ENCODE measurements around the gene RXFP2. TPM values are rescaled to one million over a fixed set of nuclear protein-coding genes. Genes with fewer than 3 reads are reported as not detected.

Gene RXFP2, protein sequence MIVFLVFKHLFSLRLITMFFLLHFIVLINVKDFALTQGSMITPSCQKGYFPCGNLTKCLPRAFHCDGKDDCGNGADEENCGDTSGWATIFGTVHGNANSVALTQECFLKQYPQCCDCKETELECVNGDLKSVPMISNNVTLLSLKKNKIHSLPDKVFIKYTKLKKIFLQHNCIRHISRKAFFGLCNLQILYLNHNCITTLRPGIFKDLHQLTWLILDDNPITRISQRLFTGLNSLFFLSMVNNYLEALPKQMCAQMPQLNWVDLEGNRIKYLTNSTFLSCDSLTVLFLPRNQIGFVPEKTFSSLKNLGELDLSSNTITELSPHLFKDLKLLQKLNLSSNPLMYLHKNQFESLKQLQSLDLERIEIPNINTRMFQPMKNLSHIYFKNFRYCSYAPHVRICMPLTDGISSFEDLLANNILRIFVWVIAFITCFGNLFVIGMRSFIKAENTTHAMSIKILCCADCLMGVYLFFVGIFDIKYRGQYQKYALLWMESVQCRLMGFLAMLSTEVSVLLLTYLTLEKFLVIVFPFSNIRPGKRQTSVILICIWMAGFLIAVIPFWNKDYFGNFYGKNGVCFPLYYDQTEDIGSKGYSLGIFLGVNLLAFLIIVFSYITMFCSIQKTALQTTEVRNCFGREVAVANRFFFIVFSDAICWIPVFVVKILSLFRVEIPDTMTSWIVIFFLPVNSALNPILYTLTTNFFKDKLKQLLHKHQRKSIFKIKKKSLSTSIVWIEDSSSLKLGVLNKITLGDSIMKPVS
- not detected for polyA plus RNA-seq

- Mint-ChIP-seq H3K4me1 (peaks cover 2 to 5% of the 10 kb centered on the region in 2 donors), H3K27ac (no peak within 1 kb of the TSS), H3K36me3 (no peaks in the 10 kb centered on the region), H3K9me3 (no peaks in the 10 kb centered on the region), H3K27me3 (ENCODE audit: low read depth in 3 of 3) (peaks cover 2 to 14% (median 4%) of the 10 kb centered on the region in 3 donors), H3K4me3 (no peak within 1 kb of the TSS)
- no peak for DNase-seq
Measured at GRCh38 chr13:31739226-31739625, at the start of gene RXFP2. RXFP2 (plus strand) TSS chr13:31739526; CDS start chr13:31739613, 87 bp downstream.

- Mint-ChIP-seq H3K36me3 (peaks cover 0 to 3% (median 0%) of the 10 kb centered on the region in 3 donors), H3K27me3 (ENCODE audit: low read depth in 3 of 3) (peaks cover 0 to 5% (median 2%) of the 10 kb centered on the region in 3 donors), H3K4me1 (no peaks in the 10 kb centered on the region), H3K4me3 (no peak overlapping the region), H3K9me3 (peaks cover 5 to 19% (median 10%) of the 10 kb centered on the region in 6 donors), H3K27ac (no peak overlapping the region)
- no peak for DNase-seq
Measured at GRCh38 chr13:31697290-31697689, 42.0 kb upstream of the RXFP2 start.

DNA sequence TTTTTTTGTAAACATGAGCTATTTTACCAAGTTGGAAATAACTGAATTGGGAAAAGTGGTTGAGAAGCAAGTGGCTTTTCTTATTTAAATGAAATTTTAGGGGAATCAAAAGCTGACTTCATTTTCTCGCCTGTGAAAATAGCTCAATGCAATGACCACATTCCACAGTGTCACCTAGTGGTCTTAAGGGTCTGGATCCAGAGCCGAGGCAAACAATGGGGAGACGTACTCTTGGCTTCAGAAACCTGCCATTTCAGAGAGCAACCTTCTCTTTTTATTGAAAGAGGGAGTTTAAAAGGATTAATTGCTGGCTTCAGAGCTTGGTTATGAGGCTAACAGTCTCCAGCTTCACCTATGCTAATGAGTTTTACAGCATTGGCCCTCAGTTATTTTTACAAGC lies 39.7 kb upstream of the RXFP2 start:
- Mint-ChIP-seq H3K27me3 (ENCODE audit: low read depth in 3 of 3) (peaks cover 2 to 7% (median 2%) of the 10 kb centered on the region in 3 donors), H3K27ac (no peak overlapping the region), H3K9me3 (peaks cover 0 to 8% (median 5%) of the 10 kb centered on the region in 6 donors), H3K36me3 (peaks cover 0 to 3% (median 0%) of the 10 kb centered on the region in 3 donors), H3K4me1 (no peaks in the 10 kb centered on the region), H3K4me3 (no peak overlapping the region)
- no peak for DNase-seq

DNA sequence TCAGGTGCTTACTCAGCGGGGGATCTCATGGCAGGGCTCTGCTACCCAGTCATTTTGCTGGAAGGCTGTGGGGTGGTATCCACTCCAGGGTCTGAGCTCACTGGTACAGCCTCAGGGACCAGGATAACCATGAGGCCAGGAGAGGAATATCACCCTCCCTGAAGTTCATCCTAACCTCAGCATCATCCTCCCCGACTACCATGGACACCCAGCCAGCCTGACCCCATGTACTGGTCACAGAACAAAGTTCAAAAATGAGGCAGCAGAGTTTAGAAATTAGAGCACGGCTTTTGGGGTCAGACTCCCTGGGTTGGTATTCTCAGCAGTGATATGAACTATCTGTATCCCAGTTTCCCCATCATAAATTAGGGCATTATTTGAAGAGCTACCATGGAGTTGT lies 35.5 kb upstream of the RXFP2 start:
- no peaks in the 10 kb centered on the region for H3K4me1 Mint-ChIP-seq
- H3K4me3 Mint-ChIP-seq: no peak overlapping the region
- peaks cover under 1 to 5% (median 4%) of the 10 kb centered on the region in 3 donors for H3K27me3 Mint-ChIP-seq (ENCODE audit: low read depth in 3 of 3)
- no peak for DNase-seq
- H3K27ac Mint-ChIP-seq: no peak overlapping the region
- H3K36me3 Mint-ChIP-seq: peaks cover 0 to 3% (median 0%) of the 10 kb centered on the region in 3 donors
- peaks cover 0 to 4% (median 0%) of the 10 kb centered on the region in 6 donors for H3K9me3 Mint-ChIP-seq

DNA sequence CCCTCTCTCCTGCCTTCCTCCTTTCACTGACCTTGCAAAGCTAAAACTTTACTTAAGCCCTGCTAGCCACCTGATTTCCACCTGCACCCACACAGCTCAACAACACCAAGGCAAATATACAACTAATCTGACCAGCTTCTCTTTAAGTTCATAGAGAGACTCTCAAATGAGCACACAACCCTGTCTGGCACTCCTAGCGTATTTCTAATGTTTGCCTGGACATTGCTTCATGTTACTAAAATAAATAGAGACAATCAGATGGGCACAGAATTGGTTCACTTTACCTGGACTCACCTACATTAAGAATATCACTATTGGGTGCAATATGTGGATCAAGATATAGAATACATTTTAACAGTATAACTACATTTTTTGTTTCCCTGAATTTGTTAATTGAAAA lies 33.2 kb upstream of the RXFP2 start:
- no peaks in the 10 kb centered on the region for H3K4me1 Mint-ChIP-seq

GRCh38 chr13:31717583-31717982 lies 21.7 kb upstream of the RXFP2 start:
- no peak overlapping the region for H3K27ac Mint-ChIP-seq
- H3K9me3 Mint-ChIP-seq: no peaks in the 10 kb centered on the region
- H3K36me3 Mint-ChIP-seq: no peaks in the 10 kb centered on the region
- H3K4me3 Mint-ChIP-seq: no peak overlapping the region
- DNase-seq: no peak
- no peaks in the 10 kb centered on the region for H3K4me1 Mint-ChIP-seq
- H3K27me3 Mint-ChIP-seq (ENCODE audit: low read depth in 3 of 3): peaks cover 4 to 24% (median 8%) of the 10 kb centered on the region in 3 donors

More for the DNA sequence above, 33.2 kb upstream of the RXFP2 start:
- no peak overlapping the region for H3K4me3 Mint-ChIP-seq
- peaks cover 0 to 2% (median 0%) of the 10 kb centered on the region in 6 donors for H3K9me3 Mint-ChIP-seq
- DNase-seq: no peak
- H3K27me3 Mint-ChIP-seq (ENCODE audit: low read depth in 3 of 3): peaks cover 4 to 6% (median 4%) of the 10 kb centered on the region in 3 donors
- H3K36me3 Mint-ChIP-seq: peaks cover 0 to under 1% (median 0%) of the 10 kb centered on the region in 3 donors
- H3K27ac Mint-ChIP-seq: peak overlapping the region in 1 of 6 donors; percentile 1

GRCh38 chr13:31719214-31719613 lies 20.1 kb upstream of the RXFP2 start:
- Mint-ChIP-seq H3K27ac (no peak overlapping the region), H3K4me1 (no peaks in the 10 kb centered on the region), H3K36me3 (no peaks in the 10 kb centered on the region), H3K9me3 (no peaks in the 10 kb centered on the region), H3K27me3 (ENCODE audit: low read depth in 3 of 3) (peaks cover 5 to 16% (median 8%) of the 10 kb centered on the region in 3 donors), H3K4me3 (no peak overlapping the region)
- no peak for DNase-seq

DNA sequence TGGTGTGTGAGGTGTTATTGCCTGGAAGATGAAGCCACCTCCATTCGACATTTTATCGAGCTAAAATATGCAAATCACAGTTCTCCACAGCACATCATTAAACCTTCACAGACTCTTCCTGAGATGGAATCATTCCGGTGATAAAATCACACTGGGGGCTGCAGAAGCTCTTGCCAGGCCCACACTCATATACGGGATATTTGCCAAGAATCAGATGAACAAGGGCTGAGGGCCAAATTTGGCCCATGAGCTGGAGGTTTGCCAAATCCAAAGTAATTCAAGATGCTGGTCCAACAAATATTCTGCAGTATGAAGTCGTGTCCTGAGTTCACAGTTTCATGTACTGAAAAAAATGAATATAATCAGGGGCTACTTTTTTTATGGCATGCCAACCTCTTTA lies 16.7 kb upstream of the RXFP2 start:
- H3K9me3 Mint-ChIP-seq: no peaks in the 10 kb centered on the region
- no peaks in the 10 kb centered on the region for H3K4me1 Mint-ChIP-seq
- H3K27ac Mint-ChIP-seq: no peak overlapping the region
- no peak for DNase-seq
- no peak overlapping the region for H3K4me3 Mint-ChIP-seq
- H3K36me3 Mint-ChIP-seq: no peaks in the 10 kb centered on the region
- peaks cover 5 to 12% (median 11%) of the 10 kb centered on the region in 3 donors for H3K27me3 Mint-ChIP-seq (ENCODE audit: low read depth in 3 of 3)

DNA sequence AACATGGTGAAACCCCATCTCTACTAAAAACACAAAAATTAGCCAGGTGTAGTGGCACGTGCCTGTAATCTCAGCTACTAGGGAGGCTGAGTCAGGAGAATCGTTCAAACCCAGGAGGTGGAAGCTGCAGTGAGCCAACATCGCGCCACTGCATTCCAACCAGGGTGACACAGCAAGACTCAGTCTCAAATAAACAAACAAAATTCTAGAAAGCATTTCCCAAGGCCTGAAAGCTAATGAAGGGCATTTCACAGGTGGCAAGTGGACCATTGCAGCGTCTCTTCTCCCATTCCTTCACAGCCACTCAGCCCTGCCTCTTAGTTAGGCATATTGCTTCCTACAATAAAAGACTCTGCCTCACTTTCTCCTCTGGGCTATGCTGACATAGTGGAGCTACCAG lies 13.5 kb upstream of the RXFP2 start:
- Mint-ChIP-seq H3K27ac (no peak overlapping the region), H3K4me1 (no peaks in the 10 kb centered on the region), H3K27me3 (ENCODE audit: low read depth in 3 of 3) (peaks cover 5 to 17% (median 11%) of the 10 kb centered on the region in 3 donors), H3K4me3 (no peak overlapping the region), H3K9me3 (no peaks in the 10 kb centered on the region), H3K36me3 (no peaks in the 10 kb centered on the region)
- no peak for DNase-seq

- peaks cover 0 to 4% of the 10 kb centered on the region in 2 donors for H3K4me1 Mint-ChIP-seq
- H3K4me3 Mint-ChIP-seq: no peak overlapping the region
- DNase-seq: no peak
- H3K9me3 Mint-ChIP-seq: no peaks in the 10 kb centered on the region
- no peaks in the 10 kb centered on the region for H3K36me3 Mint-ChIP-seq
- H3K27me3 Mint-ChIP-seq (ENCODE audit: low read depth in 3 of 3): peaks cover 4 to 15% (median 7%) of the 10 kb centered on the region in 3 donors
- H3K27ac Mint-ChIP-seq: no peak overlapping the region
Measured at GRCh38 chr13:31731921-31732320, 7.4 kb upstream of the RXFP2 start.

DNA sequence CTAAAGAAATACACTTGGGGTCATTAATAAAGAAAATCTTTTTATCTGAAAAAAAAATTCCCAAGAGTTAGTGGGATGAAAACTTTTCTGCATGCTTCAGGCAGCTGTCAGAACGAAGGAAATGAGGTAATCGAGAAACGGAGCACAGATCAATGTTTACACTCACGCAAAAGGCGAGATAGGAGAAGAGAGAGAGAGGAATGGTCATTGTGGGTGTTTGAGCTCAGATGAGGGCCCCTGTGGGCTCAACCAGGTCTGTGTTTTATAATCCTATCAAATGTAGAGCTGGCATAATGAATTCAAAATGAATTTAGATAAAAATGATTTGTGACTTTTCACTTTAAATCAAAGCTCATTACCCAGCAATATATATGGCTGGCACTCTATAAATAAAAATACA lies 6.3 kb upstream of the RXFP2 start:
- Mint-ChIP-seq H3K4me3 (no peak overlapping the region), H3K9me3 (no peaks in the 10 kb centered on the region), H3K27me3 (ENCODE audit: low read depth in 3 of 3) (peaks cover 2 to 6% (median 4%) of the 10 kb centered on the region in 3 donors), H3K36me3 (no peaks in the 10 kb centered on the region), H3K27ac (no peak overlapping the region), H3K4me1 (peaks cover 0 to 4% of the 10 kb centered on the region in 2 donors)
- DNase-seq: no peak

DNA sequence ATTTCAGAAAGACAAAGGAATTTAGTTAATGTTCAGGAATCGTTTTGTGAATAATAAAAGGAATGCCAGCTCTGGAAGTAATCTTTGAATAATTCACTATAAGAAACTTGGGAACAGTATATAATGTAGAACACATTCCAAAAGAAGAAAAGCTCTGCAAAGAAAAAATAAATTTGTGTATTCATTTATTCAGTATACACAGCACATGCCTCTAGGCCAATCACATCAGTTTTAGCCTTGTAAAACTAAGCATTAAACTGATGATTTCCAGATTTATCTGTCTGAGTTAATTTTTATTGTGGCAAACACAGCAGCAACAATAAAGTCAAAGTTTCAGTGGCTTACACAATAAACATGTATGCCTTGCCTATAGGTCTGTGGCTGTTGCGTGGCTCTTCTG lies 5.7 kb upstream of the RXFP2 start:
- H3K27ac Mint-ChIP-seq: no peak overlapping the region
- H3K4me1 Mint-ChIP-seq: peaks cover 0 to 4% of the 10 kb centered on the region in 2 donors
- H3K27me3 Mint-ChIP-seq (ENCODE audit: low read depth in 3 of 3): peaks cover 2 to 5% (median 4%) of the 10 kb centered on the region in 3 donors
- no peaks in the 10 kb centered on the region for H3K9me3 Mint-ChIP-seq
- H3K4me3 Mint-ChIP-seq: no peak overlapping the region
- H3K36me3 Mint-ChIP-seq: no peaks in the 10 kb centered on the region
- DNase-seq: no peak

- no peaks in the 10 kb centered on the region for H3K36me3 Mint-ChIP-seq
Measured at GRCh38 chr13:31742097-31742734, 2.9 kb downstream of the RXFP2 start.

More at GRCh38 chr13:31742097-31742734, 2.9 kb downstream of the RXFP2 start:
- H3K4me3 Mint-ChIP-seq: peak overlapping the region in 2 of 5 donors; percentile 41 to 75
- H3K4me1 Mint-ChIP-seq: peaks cover 2 to 5% of the 10 kb centered on the region in 2 donors
- peak overlapping the region in 2 of 6 donors; percentile 52 to 84 for H3K27ac Mint-ChIP-seq
- no peaks in the 10 kb centered on the region for H3K9me3 Mint-ChIP-seq
- H3K27me3 Mint-ChIP-seq (ENCODE audit: low read depth in 3 of 3): peaks cover 0 to 14% (median 2%) of the 10 kb centered on the region in 3 donors
- peak; percentile 57 to 70 (median 64) for DNase-seq

Measured in immature natural killer cell (primary cell).